ENCODE results near the gene DAPK1.

DAPK1 gene

GRCh38 chr9:87562062-87562461, 64.4 kb downstream of the DAPK1 start:
- TF ChIP-seq TAF1 (IDR thresholded peaks at IDR 0.05; ENCODE audit: low read depth) (no peak), RAD21 (IDR thresholded peaks at IDR 0.05; ENCODE audit: low read depth) (no peak), EGR1 (IDR thresholded peaks at IDR 0.05) (no peak), ZBTB7A (IDR thresholded peaks at IDR 0.05; ENCODE audit: low read depth) (no peak), FOXM1 (IDR thresholded peaks at IDR 0.05; ENCODE audit: borderline replicate concordance, low read depth) (no peak), NFIC (IDR thresholded peaks at IDR 0.05) (no peak), MAX (IDR thresholded peaks at IDR 0.05) (no peak), USF1 (IDR thresholded peaks at IDR 0.05) (no peak), REST (IDR thresholded peaks at IDR 0.05; ENCODE audit: low read depth) (no peak), TEAD4 (IDR thresholded peaks at IDR 0.05) (no peak), EP300 (IDR thresholded peaks at IDR 0.05; ENCODE audit: borderline replicate concordance) (no peak), CEBPB (IDR thresholded peaks at IDR 0.05) (no peak), CREB1 (IDR thresholded peaks at IDR 0.05; ENCODE audit: low read depth) (no peak), TCF12 (IDR thresholded peaks at IDR 0.05; ENCODE audit: low read depth) (no peak), YY1 (IDR thresholded peaks at IDR 0.05; ENCODE audit: low read depth) (no peak)

GRCh38 chr9:87562530-87563170, 65.0 kb downstream of the DAPK1 start:
- TF ChIP-seq REST (IDR thresholded peaks at IDR 0.05; ENCODE audit: low read depth): no peak
- TF ChIP-seq FOXM1 (IDR thresholded peaks at IDR 0.05; ENCODE audit: borderline replicate concordance, low read depth): no peak

GRCh38 chr9:87564111-87564510, 66.4 kb downstream of the DAPK1 start:
- TF ChIP-seq ZBTB7A (IDR thresholded peaks at IDR 0.05; ENCODE audit: low read depth) (no peak), TEAD4 (IDR thresholded peaks at IDR 0.05) (no peak)

GRCh38 chr9:87564791-87565241, 67.1 kb downstream of the DAPK1 start:
- TF ChIP-seq CEBPB (IDR thresholded peaks at IDR 0.05): no peak
- no peak for TF ChIP-seq CREB1 (IDR thresholded peaks at IDR 0.05; ENCODE audit: low read depth)
- TF ChIP-seq REST (IDR thresholded peaks at IDR 0.05; ENCODE audit: low read depth): no peak
- TF ChIP-seq TEAD4 (IDR thresholded peaks at IDR 0.05): no peak
- TF ChIP-seq FOXM1 (IDR thresholded peaks at IDR 0.05; ENCODE audit: borderline replicate concordance, low read depth): no peak
- no peak for TF ChIP-seq MAX (IDR thresholded peaks at IDR 0.05)
- no peak for TF ChIP-seq USF1 (IDR thresholded peaks at IDR 0.05)
- no peak for TF ChIP-seq ZBTB7A (IDR thresholded peaks at IDR 0.05; ENCODE audit: low read depth)

- no peak for TF ChIP-seq EP300 (IDR thresholded peaks at IDR 0.05; ENCODE audit: borderline replicate concordance)
- no peak for TF ChIP-seq TAF1 (IDR thresholded peaks at IDR 0.05; ENCODE audit: low read depth)
- TF ChIP-seq TEAD4 (IDR thresholded peaks at IDR 0.05): no peak
- no peak for TF ChIP-seq NFIC (IDR thresholded peaks at IDR 0.05)
- TF ChIP-seq EGR1 (IDR thresholded peaks at IDR 0.05): no peak
- TF ChIP-seq REST (IDR thresholded peaks at IDR 0.05; ENCODE audit: low read depth): no peak
- no peak for TF ChIP-seq CEBPB (IDR thresholded peaks at IDR 0.05)
- TF ChIP-seq FOXM1 (IDR thresholded peaks at IDR 0.05; ENCODE audit: borderline replicate concordance, low read depth): no peak
- no peak for TF ChIP-seq ZBTB7A (IDR thresholded peaks at IDR 0.05; ENCODE audit: low read depth)
- TF ChIP-seq RAD21 (IDR thresholded peaks at IDR 0.05; ENCODE audit: low read depth): no peak
- TF ChIP-seq USF1 (IDR thresholded peaks at IDR 0.05): no peak
- no peak for TF ChIP-seq CREB1 (IDR thresholded peaks at IDR 0.05; ENCODE audit: low read depth)
- TF ChIP-seq TCF12 (IDR thresholded peaks at IDR 0.05; ENCODE audit: low read depth): no peak
- no peak for TF ChIP-seq YY1 (IDR thresholded peaks at IDR 0.05; ENCODE audit: low read depth)
- no peak for TF ChIP-seq MAX (IDR thresholded peaks at IDR 0.05)
Observed at GRCh38 chr9:87567001-87567400, 69.3 kb downstream of the DAPK1 start.

All from Ishikawa (cell line).